HG03575 (cell line): Measurements from ENCODE around the gene INTS7.

Experiments
- ATAC-seq: cut with Tn5 transposase; IDR thresholded peaks from one replicate; pipeline ENCODE4 v1.9.1; 2021; ENCODE audit not compliant: unreplicated experiment, insufficient number of reproducible peaks, low FRiP score; ENCODE audit errors: extremely low read depth

The INTS7 gene

DNA sequence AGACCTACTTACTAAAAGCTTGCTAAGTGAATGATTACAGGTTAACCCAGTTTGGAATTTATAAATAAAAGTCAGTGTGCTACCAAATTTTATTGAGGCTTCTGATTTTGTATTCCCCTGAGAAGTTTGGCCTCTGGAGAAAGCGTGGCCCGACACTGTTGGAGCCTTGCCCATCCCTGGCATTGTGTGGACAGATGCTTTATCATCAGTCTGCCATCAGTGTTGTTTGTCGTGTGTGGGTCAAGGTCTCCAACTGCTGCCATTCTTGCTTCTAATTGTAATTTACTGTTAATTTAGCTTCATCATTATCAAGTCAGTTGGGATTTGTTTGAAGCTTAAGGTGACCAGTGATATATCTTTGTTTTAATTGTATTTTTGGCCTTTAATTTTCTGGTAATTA, 142.8 kb downstream of the INTS7 start:
- no peak for ATAC-seq

DNA sequence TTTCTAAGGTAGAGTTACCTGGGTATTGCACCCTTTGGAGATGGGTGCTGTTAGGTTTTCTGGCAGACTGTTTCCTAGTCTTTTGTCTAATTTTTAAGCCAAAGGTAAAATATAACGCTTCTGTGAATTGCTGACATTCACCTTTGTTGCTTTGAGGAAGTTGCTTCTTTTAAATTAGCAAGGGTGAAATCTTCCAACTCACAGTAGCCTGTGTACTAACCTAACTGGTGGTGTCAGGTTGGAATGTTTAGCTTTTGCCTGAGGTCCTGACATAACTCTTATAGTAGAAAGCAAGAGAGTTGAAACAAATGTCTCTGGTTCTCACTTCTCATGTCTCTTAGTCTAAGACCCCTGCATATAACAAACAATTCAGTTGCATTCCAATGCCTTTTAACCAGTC, 143.6 kb downstream of the INTS7 start:
- ATAC-seq = no peak
